NB4 (cell line): ENCODE measurements around the gene BORCS8.

Experiments used
- CTCF ChIP-seq: IDR thresholded peaks from one replicate; pipeline ENCODE4 v1.5.1; 2012; ENCODE audit warnings: low read depth, low read length
- MAX ChIP-seq: IDR thresholded peaks from 2 replicates; pipeline ENCODE4 v1.6.1; 2011; ENCODE audit warnings: low read depth, low read length
- POLR2A ChIP-seq: IDR thresholded peaks from 2 replicates; pipeline ENCODE4 v1.6.1; 2011; ENCODE audit warnings: mild to moderate bottlenecking; ENCODE audit not compliant: insufficient read length; ENCODE audit errors: extremely low read depth

- TF ChIP-seq CTCF, result no peak
- TF ChIP-seq MAX, result no peak
- TF ChIP-seq POLR2A, result no peak
These were observed 52.1 kb downstream of the BORCS8 start for GRCh38 chr19:19139876-19140229.
